HepG2 (cell line): Measurements from ENCODE around the gene OGA. TPM values are rescaled to one million over a fixed set of nuclear protein-coding genes. Genes with fewer than 3 reads are reported as not detected.
A peak's percentile ranks its signal among the peaks of the same experiment; 100 is the strongest.

Experiments used
- BRCA1 ChIP-seq: sonication (generic); formaldehyde crosslinking; IDR thresholded peaks from 2 replicates; pipeline ENCODE4 v1.4.0; 2020; ENCODE audit warnings: missing genetic modification reagents
- FOXA3 ChIP-seq: IDR thresholded peaks from 2 replicates; pipeline ENCODE4 v1.6.1; 2016; ENCODE audit warnings: missing genetic modification reagents, missing compliant biosample characterization
- GTF3A ChIP-seq: sonication (generic); formaldehyde crosslinking; conservative IDR thresholded peaks from 2 replicates; pipeline ENCODE4 v1.4.0; 2020; ENCODE audit warnings: mild to moderate bottlenecking, missing genetic modification reagents
- HDAC2 ChIP-seq: sonication (generic); formaldehyde crosslinking; IDR thresholded peaks from 2 replicates; pipeline ENCODE4 v1.4.0; 2020; ENCODE audit warnings: missing genetic modification reagents
- KLF9 ChIP-seq: IDR thresholded peaks from 2 replicates; pipeline ENCODE4 v1.6.1; 2016; ENCODE audit warnings: low read depth
- MXI1 ChIP-seq: IDR thresholded peaks from 3 replicates; pipeline ENCODE4 v1.6.1; 2012; ENCODE audit warnings: low read depth, low read length, inconsistent platforms, borderline replicate concordance
- NR2C2 ChIP-seq: sonication (generic); formaldehyde crosslinking; IDR thresholded peaks from 2 replicates; pipeline ENCODE4 v1.4.0; 2020; ENCODE audit warnings: missing genetic modification reagents, mild to moderate bottlenecking, moderate library complexity, borderline replicate concordance
- SPEN ChIP-seq: sonication (generic); formaldehyde crosslinking; IDR thresholded peaks from 2 replicates; pipeline ENCODE4 v1.5.1; 2020; ENCODE audit warnings: low read depth, mild to moderate bottlenecking, missing genetic modification reagents
- SSRP1 ChIP-seq: IDR thresholded peaks from 2 replicates; pipeline ENCODE4 v1.6.1; 2016; ENCODE audit warnings: control low read depth
- TFE3 ChIP-seq: IDR thresholded peaks from 2 replicates; pipeline ENCODE4 v1.6.1; 2016
- ZBED4 ChIP-seq: sonication (generic); formaldehyde crosslinking; IDR thresholded peaks from 2 replicates; pipeline ENCODE4 v1.4.0; 2020; ENCODE audit warnings: missing genetic modification reagents, borderline replicate concordance
- ZBTB2 ChIP-seq: sonication (generic); formaldehyde crosslinking; IDR thresholded peaks from 2 replicates; pipeline ENCODE4 v1.8.0; 2022; ENCODE audit warnings: low read depth, missing genetic modification reagents
- ZFP36 ChIP-seq: fragments of 150-350 bp; IDR thresholded peaks from 2 replicates; pipeline ENCODE4 v1.6.1; 2018; ENCODE audit warnings: borderline replicate concordance, low read length, low read depth; ENCODE audit not compliant: partially characterized antibody
- ZFP36L1 ChIP-seq: sonication (generic); formaldehyde crosslinking; IDR thresholded peaks from 2 replicates; pipeline ENCODE4 v1.8.0; 2022; ENCODE audit warnings: mild to moderate bottlenecking, missing genetic modification reagents, moderate library complexity
- ZNF256 ChIP-seq: sonication (generic); formaldehyde crosslinking; conservative IDR thresholded peaks from 2 replicates; pipeline ENCODE4 v1.4.0; 2020; ENCODE audit warnings: missing genetic modification reagents
- ZNF616 ChIP-seq: sonication (generic); formaldehyde crosslinking; IDR thresholded peaks from 2 replicates; pipeline ENCODE4 v1.5.0; 2020; ENCODE audit warnings: low read depth, mild to moderate bottlenecking, missing genetic modification reagents
- polyA plus RNA-seq, 8 experiments: library from polyadenylated mRNA; depleted of rRNA in 3 of 8; stranded (reverse) in 7 of 8; unstranded in 1 of 8; fragments of >200 nt; fragmentation: Illumina TruSeq in 4 of 8; extraction: Trizol in 4 of 8; gene quantifications; 2 replicates each; pipeline versions ENCODE4 v1.2.1 to v1.2.3, GENCODE V29; 2011 to 2016; ENCODE audit warnings: low read depth in 4 of 8, missing spikeins in 1 of 8, mixed read lengths in 1 of 8; ENCODE audit not compliant: insufficient read depth in 1 of 8
- total RNA-seq, 5 experiments: library from RNA; depleted of rRNA; stranded (reverse); fragments of >200 nt; fragmentation: Illumina TruSeq; extraction: Trizol; gene quantifications; 2 replicates each; pipeline ENCODE4 v1.2.3, GENCODE V29; 2016; ENCODE audit warnings: low read depth in 1 of 5
- TF ChIP-seq, protein P1 (sequence below): sonication (generic); formaldehyde crosslinking; IDR thresholded peaks from 2 replicates; pipeline ENCODE4 v1.4.0; 2020; ENCODE audit warnings: missing genetic modification reagents
- TF ChIP-seq, protein P2 (sequence below): sonication (generic); formaldehyde crosslinking; IDR thresholded peaks from 2 replicates; pipeline ENCODE4 v1.5.1; 2020; ENCODE audit warnings: missing genetic modification reagents, mild to moderate bottlenecking, borderline replicate concordance
- TF ChIP-seq, protein P3 (sequence below): sonication (generic); formaldehyde crosslinking; IDR thresholded peaks from 2 replicates; pipeline ENCODE4 v1.8.0; 2022; ENCODE audit warnings: missing genetic modification reagents, low read depth, mild to moderate bottlenecking, borderline replicate concordance

Gene OGA
- total and polyA plus RNA-seq, 2 of the 13 experiments (the other 11 are each of a cell fraction or from before 2014, with no cell fraction given), result 33.2 to 39.8 TPM

- TF ChIP-seq NR2C2 (no peak), BRCA1 (CRISPR knock-in tag) (no peak), SSRP1 (CRISPR knock-in tag) (no peak), FOXA3 (CRISPR knock-in tag) (no peak), KLF9 (CRISPR knock-in tag) (no peak), ZFP36L1 (CRISPR knock-in tag) (no peak), ZNF256 (CRISPR knock-in tag) (no peak), ZFP36 (no peak), TFE3 (CRISPR knock-in tag) (no peak), MXI1 (no peak), ZBTB2 (CRISPR knock-in tag) (no peak), GTF3A (no peak), ZBED4 (CRISPR knock-in tag) (no peak), SPEN (0 out of 2 replicates have a peak, but pooled peaks have one; percentile 39), HDAC2 (0 out of 2 replicates have a peak, but pooled peaks have one; percentile 26), ZNF616 (no peak)
- TF ChIP-seq, protein P1, sequence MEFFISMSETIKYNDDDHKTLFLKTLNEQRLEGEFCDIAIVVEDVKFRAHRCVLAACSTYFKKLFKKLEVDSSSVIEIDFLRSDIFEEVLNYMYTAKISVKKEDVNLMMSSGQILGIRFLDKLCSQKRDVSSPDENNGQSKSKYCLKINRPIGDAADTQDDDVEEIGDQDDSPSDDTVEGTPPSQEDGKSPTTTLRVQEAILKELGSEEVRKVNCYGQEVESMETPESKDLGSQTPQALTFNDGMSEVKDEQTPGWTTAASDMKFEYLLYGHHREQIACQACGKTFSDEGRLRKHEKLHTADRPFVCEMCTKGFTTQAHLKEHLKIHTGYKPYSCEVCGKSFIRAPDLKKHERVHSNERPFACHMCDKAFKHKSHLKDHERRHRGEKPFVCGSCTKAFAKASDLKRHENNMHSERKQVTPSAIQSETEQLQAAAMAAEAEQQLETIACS (CRISPR knock-in tag), result no peak
- TF ChIP-seq, protein P2, sequence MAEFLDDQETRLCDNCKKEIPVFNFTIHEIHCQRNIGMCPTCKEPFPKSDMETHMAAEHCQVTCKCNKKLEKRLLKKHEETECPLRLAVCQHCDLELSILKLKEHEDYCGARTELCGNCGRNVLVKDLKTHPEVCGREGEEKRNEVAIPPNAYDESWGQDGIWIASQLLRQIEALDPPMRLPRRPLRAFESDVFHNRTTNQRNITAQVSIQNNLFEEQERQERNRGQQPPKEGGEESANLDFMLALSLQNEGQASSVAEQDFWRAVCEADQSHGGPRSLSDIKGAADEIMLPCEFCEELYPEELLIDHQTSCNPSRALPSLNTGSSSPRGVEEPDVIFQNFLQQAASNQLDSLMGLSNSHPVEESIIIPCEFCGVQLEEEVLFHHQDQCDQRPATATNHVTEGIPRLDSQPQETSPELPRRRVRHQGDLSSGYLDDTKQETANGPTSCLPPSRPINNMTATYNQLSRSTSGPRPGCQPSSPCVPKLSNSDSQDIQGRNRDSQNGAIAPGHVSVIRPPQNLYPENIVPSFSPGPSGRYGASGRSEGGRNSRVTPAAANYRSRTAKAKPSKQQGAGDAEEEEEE (CRISPR knock-in tag), result no peak
- TF ChIP-seq, protein P3, sequence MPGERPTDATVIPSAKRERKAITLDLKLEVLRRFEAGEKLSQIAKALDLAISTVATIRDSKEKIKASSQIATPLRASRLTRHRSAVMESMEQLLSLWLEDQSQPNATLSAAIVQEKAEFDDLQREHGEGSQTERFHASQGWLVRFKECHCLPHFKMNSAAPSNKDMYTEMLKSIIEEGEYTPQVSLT (CRISPR knock-in tag), result no peak
Measured at GRCh38 chr10:101818872-101819633, 809 bp upstream of the OGA start (continued).
